GM21390 (cell line): ENCODE measurements around the gene CHML.
"Not testable (repeated sequence)": the region's sequence is repeated elsewhere in the genome, so short reads cannot be mapped to it uniquely, and the experiment has no call there.

ENCODE experiments used
- ATAC-seq: cut with Tn5 transposase; IDR thresholded peaks from one replicate; pipeline ENCODE4 v1.9.1; 2021; ENCODE audit not compliant: unreplicated experiment

Gene CHML

GRCh38 chr1:241640149-241640866 lies at the start of gene CHML, which contains the start of gene OPN3:
Gene CHML, minus strand, starts transcription at chr1:241640369. Its CDS starts 4,603 bp downstream, at chr1:241635766.
Gene OPN3, minus strand, starts transcription at chr1:241640369. Its CDS starts 115 bp downstream, at chr1:241640254.
- peak; percentile 89 for ATAC-seq

GRCh38 chr1:241688940-241689368 lies 48.8 kb upstream of the CHML start:
- no peak for ATAC-seq

GRCh38 chr1:241684108-241684507 lies 43.9 kb upstream of the CHML start:
- no peak for ATAC-seq

- no peak for ATAC-seq
Measured at GRCh38 chr1:241682921-241683320, 42.8 kb upstream of the CHML start.

GRCh38 chr1:241681861-241682448 lies 41.8 kb upstream of the CHML start:
- not testable (repeated sequence) for ATAC-seq

- ATAC-seq = no peak
Measured at GRCh38 chr1:241679961-241680360, 39.8 kb upstream of the CHML start.

GRCh38 chr1:241679404-241679803 lies 39.2 kb upstream of the CHML start:
- ATAC-seq = no peak

GRCh38 chr1:241678536-241678935 lies 38.4 kb upstream of the CHML start:
- no peak for ATAC-seq

- peak; percentile 93 for ATAC-seq
Measured at GRCh38 chr1:241677201-241677600, 37.0 kb upstream of the CHML start.

- no peak for ATAC-seq
Measured at GRCh38 chr1:241675983-241676382, 35.8 kb upstream of the CHML start.

GRCh38 chr1:241674805-241675384 lies 34.7 kb upstream of the CHML start:
- ATAC-seq = no peak

GRCh38 chr1:241672301-241672700 lies 32.1 kb upstream of the CHML start:
- ATAC-seq = no peak

- no peak for ATAC-seq
Measured at GRCh38 chr1:241666419-241666818, 26.2 kb upstream of the CHML start.

- no peak for ATAC-seq
Measured at GRCh38 chr1:241660424-241660972, 20.3 kb upstream of the CHML start.

GRCh38 chr1:241659016-241659415 lies 18.8 kb upstream of the CHML start:
- not testable (repeated sequence) for ATAC-seq

GRCh38 chr1:241658081-241658793 lies 18.1 kb upstream of the CHML start:
- no peak for ATAC-seq

- no peak for ATAC-seq
Measured at GRCh38 chr1:241654641-241655040, 14.5 kb upstream of the CHML start.

- ATAC-seq = no peak
Measured at GRCh38 chr1:241654019-241654418, 13.8 kb upstream of the CHML start.

GRCh38 chr1:241652012-241652411 lies 11.8 kb upstream of the CHML start, which contains the start of gene WDR64:
Gene WDR64, plus strand, starts transcription at chr1:241652281. Its CDS starts 204 bp downstream, at chr1:241652485.
- ATAC-seq = no peak

GRCh38 chr1:241648159-241648558 lies 8.0 kb upstream of the CHML start:
- no peak for ATAC-seq

GRCh38 chr1:241647658-241648057 lies 7.5 kb upstream of the CHML start:
- no peak for ATAC-seq
